Cerebellar nuclear complex (tissue), 1 donor: ENCODE data around the gene ANXA4.
"Not testable (repeated sequence)": the region's sequence is repeated elsewhere in the genome, so short reads cannot be mapped to it uniquely, and the experiment has no call there.

Experiments used
- DNase-seq, 2 experiments: peaks; one replicate each; lab custom pipeline; 2025; lab: John Stamatoyannopoulos, UW

ANXA4 gene

DNA sequence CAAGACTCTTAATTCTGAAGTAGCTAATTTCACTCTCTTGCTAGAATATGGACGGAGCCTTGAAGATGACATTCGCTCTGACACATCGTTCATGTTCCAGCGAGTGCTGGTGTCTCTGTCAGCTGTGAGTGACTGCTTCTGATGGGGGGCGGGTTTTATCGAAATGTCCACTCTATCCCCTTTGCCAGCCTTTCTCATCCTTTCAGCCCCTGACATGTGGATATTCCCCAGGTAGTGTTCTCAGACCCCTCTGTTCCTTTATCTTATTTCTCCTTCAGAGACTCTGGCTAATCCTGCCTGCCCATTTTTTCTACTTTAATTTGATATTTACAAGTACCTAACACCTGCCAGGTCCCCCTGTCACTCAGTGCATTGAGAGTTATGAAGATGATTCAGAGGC lies 68.6 kb downstream of the ANXA4 start:
- DNase-seq = no peak

DNA sequence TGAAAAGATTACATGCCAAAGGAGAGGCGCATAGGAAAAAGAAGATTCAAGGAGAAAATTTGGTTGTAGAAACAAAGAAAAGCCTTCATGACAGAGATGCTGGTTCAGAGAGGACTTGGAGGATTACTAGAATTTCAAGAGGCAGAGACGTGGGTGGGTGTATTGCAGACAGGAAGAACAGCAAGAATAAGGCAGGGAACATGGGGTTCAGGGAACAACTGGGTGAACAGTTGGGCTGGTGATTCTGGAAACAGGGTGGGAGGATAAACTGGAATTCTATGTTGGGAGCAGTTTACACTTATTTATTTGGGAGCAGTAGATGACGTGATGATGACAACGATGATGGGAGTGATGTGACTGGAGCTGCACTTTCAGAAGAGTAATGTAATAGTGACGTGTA lies 69.1 kb downstream of the ANXA4 start:
- no peak for DNase-seq

DNA sequence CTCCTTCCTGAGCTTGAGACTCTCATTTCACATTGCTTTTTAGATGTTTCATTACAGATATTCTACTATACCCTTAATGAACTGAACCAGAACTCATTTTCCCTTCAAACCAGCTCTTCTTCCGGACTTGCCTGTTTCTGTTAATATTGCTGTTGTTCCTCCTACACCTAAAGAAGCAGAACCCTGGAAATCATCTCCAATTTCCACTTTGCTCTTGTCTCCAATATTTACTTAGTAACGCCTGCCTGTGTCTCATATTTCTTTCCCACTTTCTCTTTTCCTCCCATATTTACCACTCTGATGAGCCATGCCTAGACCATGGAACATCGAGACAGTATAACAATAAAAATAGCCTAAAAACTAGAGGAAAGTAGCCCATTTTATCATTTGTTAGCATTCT lies 69.7 kb downstream of the ANXA4 start:
- no peak for DNase-seq

DNA sequence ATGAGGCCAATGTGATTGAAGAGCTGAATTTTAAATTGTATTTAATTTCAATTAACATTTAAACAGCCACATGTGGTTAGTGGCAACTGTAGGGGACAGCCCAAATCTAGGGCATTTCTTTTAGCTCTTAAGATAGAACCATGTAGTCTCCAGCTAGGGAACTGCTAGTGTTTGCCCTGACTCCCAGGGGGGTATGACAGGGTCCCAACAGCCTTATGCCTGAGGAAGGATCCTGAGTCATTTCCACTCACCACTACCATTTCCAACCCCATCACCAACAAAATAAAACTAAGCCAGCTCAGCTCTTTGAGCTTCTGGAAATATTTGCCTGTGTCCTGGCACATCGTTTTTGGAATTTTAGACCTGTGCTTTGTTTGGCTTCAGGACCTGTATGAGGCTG lies 73.8 kb downstream of the ANXA4 start:
- DNase-seq = no peak

DNA sequence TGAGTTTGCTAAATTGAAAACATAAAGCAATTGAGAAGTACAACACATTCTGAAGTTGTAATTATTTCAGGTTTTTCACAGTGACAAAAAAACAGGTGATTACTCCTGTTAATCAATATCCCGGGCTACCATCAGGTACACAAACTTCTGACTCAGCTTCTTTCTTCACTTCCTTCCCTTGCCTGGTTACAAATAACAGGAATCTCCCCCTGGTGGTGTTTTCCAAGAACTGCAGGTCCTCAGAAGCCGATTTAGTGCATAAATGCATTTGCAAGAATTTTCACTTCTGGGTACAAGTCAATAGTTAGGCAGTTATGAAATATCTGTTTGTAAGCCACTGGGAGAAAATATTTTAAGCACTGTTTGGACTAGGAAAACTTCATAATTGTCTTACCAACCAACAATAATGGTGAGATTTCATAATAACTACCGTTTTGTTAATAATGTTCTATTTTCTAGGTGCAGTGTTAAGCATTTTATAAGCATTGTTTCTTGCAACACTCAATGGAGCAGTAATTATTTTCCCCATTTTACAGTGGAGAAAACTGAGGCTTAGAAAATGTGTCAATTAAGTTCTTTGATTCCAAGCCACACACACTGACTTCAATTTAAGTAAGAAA lies 75.1 kb downstream of the ANXA4 start:
- peak; percentile 1 to 68 for DNase-seq

DNA sequence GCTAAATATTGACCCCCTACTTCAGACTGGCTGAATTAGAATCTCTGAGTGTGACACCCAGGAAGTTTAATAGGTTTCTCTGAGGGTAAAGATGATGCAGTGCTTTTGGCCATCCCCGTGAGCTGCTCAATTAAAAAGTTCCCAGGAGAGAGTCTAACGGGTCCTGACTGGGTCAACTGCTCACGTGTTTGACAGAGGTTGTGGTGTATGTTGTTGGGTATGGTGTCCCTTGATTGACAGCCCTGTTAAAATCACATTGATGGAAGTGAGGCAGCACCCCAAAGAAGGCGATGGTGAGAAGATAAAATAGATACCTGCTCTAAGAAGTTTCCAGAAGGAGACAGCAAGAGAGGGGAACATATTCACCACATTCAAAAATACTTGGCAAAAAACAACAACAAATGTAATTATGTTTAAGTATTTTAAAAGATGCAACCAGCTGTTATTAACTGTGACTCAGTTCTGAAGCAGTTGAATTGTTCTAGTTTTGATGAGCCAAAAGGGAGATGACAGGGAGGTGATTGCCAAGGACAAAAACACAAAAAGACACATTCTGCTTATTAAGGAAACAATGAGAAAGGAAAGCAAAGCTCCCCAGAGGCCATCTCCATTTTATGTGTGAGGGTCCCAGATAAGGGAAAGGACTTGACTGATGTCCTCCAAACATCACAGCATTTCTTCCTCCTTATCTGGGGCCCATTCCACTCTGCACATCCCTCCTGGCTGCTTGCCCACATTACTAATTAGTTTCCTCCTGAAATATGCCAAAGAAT lies 76.0 kb downstream of the ANXA4 start:
- no peak for DNase-seq

DNA sequence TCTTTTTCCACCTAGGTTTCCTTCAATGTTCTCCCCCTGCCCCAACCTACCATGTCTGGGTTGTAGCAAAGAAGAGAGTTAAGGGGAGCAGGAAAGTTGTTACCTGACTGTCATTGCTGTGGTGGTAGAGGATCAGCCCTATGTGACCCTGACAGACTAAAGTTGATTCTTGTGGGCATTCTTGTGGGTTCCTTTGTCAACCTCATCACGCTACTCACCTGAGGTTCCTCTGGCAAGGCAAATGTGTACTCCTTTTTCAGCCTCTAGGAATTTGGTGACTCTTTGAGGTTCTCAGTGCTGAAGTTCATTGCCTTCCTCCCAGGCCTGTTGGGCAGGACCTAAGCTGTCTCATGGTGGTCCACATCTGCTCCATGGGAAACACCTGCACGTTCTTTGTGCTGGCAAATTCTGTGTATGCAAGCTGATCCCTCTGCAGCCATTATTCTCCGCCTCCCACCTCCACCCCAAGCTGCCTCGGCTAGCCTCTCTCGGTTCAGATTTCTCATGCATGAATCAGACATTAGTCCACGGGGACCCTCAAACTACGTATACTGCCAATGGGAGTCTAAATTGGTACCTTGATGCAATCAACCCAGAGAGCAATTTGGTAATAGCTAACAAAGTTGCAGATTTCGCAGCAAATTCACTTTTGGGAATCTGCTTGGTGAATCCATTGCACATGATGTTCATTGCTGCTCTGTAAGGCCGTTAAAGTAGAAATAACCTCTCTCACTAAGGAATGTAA lies 86.0 kb downstream of the ANXA4 start:
- no peak for DNase-seq

DNA sequence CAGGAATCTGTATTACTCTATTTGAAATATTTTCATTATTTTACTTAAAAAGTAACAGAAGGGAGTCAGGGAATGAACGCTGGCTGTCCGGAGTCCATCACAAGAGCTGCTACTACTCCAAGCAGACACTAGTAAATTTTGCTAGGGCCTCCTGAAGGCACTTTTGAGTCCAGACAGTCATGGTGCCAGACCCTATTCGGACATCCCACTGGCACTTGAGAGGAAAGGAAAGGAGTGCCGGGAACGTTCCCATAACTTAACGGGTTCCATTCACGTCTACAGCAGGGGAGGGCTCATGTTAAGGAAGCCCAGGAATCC lies 87.0 kb downstream of the ANXA4 start:
- no peak for DNase-seq

DNA sequence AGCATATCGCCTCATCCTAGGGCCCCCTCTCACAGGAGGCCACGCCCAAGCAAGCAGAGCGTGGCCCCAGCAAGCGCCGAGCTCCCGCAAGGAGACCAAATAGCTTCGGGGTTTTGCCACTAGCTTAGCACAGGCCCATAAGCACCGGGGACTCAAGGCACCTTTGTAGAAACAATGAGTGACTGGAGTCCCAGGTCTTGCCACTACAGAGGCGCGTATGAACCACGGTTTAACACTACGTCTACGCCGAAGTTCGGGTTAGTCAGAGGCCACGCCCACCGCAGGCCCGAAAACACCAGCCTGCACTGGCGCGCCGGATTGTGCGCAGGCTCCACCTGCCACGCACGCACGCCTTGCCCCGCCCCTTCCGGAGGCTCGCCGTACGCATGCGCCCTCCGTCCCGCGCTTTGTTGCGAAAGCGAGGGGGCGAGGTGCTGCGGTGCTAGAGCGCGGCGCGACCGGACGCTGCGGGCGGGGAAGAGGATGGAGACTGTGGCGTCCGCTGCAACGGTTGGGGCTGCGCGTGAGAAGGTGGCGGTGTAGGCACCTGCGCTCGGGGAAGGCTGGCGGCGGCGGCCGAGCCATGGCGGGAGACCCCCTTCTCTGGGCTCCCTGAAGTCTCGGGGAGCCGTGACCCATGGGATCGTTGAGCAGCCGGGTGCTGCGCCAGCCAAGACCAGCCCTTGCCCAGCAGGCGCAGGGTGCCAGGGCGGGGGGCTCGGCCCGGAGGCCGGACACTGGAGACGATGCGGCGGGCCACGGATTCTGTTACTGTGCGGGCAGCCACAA lies 87.5 kb downstream of the ANXA4 start, which contains the start of gene GMCL1:
Gene GMCL1, plus strand, starts transcription at position 405 of the 789 bp plus-strand sequence. Its CDS starts 233 bp downstream, at position 638.
- DNase-seq = peak; percentile 67 to 69

DNA sequence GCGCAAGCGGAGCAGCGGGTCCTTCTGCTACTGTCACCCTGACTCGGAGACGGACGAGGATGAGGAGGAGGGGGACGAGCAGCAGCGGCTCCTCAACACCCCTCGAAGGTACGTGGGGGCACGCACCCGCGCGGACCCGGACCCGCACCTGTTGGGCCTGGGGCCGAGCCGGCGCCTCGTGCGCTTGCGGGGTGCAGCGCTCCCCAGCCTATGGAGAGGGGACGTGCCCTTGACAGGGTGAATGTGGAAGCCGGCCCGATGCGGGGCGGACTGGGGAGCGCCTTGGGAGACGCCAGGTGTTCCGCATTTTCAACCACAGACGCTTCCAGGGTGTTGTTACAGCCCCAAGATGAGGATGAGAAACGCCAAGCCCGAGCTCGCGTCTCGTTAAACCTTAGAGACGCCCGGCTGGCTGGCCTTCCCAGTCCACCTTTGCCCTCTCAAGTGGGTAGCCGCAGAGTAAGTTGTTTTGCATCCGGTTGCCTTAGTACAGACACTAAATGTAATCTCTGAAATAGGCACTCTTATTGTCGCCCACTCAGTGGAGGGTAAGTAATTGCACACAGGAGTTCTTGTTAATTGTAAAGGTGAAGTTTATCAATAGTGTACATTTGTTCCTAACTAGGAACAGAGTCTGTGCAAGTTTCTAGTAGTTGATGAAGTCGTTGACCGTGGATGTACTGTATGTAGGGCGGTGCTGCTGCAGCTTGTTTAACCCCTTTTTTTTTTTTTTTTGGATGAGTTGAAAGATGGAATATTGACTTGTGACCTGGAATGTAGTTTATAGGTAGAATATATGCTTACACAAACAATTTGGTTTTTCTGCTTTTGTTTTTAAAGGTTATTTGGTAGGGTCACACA lies 88.3 kb downstream of the ANXA4 start:
- no peak for DNase-seq

DNA sequence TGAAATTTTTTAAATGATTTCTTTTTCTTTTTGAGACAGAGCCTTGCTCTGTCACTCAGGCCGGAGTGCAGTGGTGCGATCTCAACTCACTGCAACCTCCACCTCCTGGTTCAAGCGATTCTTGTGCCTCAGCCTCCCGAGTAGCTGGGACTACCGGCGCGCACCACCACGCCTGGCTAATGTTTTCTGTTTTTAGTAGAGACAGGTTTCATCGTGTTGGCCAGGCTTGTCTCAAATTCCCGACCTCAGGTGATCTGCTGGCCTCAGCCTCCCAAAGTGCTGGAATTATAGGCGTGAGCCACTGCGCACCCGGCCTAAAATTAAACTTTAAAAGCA lies 88.9 kb downstream of the ANXA4 start:
- DNase-seq = not testable (repeated sequence)

DNA sequence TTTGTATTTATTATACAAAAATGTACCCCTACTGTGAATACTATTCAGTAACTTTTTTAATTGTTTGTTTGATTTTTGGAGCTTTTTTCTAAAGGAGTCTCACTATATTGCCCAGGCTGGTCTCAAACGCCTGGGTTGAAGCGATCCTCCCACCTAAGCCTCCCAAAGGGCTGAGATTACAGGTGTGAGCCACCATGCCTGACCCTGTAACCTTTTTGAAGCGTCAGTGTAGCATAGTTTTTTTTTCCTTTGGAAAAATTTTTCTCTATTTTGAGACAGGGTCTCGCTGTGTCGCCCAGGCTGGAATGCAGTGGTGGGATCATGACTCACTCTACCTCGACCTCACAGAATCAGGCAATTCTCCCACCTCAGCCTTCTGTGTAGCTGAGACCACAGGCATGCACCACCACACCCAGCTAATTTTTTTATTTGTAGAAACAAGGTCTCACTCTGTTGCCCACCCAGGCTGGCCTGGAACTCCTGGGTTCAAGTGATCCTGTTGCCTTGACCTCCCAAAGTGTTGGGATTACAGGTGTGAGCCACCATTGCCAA lies 89.5 kb downstream of the ANXA4 start:
- no peak for DNase-seq

DNA sequence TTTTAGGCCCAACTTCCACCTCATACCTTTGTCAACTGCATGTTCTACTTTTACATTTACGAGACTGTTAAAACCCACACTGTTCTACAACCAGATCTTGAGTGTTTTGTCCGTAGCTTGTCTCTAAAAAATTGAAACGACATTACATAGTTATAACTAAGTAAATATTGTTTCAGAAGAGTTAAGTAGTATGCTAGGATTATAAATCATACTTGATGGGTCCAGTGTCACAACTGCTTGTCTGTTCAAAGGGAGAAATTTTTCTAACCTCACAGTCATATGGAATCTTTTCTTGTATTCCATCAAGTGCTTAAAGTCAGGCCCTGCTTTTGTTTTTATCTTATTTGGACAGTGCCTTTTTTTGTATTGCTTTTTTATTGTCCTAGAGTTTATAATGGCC lies 91.8 kb downstream of the ANXA4 start:
- no peak for DNase-seq

DNA sequence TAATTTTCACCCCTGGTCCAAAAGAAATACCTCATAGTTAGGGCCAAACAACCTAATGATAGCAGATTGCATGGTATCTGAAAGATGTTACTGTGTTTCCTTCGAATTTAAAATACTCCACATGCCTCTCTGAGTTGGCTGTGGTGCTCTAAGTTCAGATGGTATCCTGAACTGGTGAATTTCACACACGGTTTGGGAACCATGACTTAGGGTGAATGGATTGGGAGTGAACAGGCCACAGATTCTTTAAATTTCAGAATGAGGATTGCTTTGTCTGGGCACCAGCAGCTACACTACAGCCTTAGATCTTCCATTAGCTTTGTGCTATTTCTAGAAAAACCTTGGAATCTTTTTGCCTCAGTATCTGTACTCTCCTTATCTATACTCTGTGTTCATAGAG lies 93.7 kb downstream of the ANXA4 start:
- DNase-seq = no peak

DNA sequence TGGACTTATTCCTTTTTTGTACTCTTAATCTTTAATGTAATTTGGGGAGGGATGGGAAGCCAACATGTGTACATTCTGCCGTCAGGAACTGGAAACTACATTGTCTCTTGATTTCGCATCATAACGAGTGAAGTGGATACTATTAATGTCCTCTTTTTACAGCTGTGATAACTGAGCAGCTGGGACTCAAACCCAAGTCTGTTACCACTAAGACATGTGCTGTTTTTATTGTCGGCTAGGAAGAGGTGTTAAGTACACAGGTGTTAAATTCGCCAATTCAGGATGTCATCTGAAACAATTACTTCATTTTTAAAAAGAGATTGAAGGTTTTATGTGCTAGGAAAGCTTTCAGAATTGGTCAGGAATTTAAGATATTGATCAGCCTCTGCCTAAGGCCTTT lies 94.4 kb downstream of the ANXA4 start:
- DNase-seq = no peak

DNA sequence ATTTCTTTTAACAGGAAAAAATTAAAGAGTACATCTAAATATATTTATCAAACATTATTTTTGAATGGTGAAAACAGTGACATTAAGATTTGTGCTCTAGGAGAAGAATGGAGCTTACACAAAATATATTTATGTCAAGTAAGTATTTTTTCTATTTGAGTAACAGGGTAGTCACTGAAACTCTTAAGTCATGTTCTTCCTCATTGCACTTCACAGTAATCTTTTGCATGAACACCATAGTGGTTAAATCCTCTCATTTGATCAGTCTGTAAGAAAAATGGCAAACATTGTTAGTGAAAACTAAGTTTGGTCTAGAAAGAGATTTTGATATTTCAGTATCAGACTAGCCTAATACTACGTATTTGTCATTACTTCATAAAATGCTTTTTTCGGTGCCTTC lies 95.6 kb downstream of the ANXA4 start:
- no peak for DNase-seq

DNA sequence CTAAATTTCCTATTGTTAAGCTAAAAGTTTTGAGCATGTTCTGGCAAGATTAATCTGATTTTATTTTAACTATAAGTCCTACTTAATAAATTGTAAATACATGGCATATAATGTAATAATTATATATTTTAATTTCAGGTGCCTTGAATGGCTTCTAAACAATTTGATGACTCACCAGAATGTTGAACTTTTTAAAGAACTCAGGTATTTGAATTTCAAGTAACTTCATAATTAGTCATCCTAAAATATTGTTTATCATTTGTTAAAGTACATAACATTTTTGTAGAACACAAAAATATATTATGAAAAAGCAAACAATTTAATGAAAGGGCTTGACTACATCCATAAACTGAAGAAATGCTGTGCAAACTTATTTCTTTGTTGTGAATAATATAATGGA lies 102.1 kb downstream of the ANXA4 start:
- no peak for DNase-seq

DNA sequence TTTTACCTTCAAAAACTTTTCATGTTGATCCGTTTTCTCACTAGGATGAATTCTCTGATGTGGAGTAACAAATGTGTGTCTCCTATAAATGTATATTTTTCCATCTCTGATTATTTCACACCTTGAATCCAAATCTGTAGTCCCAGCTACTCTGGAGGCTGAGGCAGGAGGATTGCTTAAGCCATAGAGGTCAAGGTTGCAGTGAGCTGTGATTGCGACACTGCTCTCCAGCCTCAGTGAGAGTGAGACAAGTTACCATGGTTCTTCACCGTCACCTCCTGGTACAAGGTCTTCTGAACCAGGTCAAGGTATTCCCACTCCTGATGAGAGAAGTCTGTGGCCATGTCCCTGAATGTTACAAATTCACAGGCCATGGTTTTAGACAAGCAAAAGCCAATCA lies 102.6 kb downstream of the ANXA4 start:
- DNase-seq = no peak

DNA sequence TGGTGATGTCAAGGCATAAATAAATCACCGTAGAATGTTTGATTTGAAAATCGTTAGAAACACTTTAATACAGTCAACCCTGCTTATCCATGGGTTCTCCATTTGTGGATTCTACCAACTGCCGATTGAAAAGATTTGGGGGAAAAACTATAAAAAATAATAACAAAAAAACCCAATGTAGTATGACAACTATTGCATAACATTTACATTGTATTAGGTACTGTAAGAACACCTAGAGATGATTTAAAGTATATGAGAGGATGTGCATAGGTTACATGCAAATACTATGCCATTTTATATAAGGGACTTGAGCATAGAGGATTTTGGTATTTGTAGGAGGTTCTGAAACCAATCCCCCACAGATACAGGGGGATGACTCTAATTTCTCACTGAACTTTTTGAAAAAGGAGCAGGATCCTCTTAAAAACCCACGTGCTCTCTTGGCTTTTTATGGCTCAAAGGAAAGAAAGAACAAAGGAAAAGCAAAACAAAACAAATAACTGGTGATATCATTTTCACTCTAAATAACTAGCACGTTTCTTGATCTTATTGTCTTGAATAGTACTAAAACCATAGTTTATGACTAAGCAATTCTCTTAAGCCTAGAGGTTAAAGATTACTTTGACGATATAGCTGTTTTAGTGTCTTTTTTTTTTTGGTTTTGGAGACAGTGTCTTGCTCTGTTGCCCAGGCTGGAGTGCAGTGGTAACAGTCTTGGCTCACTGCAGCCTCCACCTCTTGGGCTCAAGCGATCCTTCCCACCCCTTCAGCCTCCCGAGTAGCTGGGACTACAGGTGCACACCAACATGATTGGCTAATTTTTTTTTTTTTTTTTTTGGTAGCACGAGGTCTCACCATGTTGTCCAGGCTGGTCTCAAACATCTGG lies 104.5 kb downstream of the ANXA4 start:
- DNase-seq = no peak
